ENCODE measurements around the gene PRKAR1A.
A peak's percentile ranks its signal among the peaks of the same experiment; 100 is the strongest.
"Not testable (repeated sequence)": the region's sequence is repeated elsewhere in the genome, so short reads cannot be mapped to it uniquely, and the experiment has no call there.

The PRKAR1A gene

GRCh38 chr17:68512247-68512959 is at the start of gene PRKAR1A:
Gene PRKAR1A, plus strand, starts transcription at chr17:68512430. Its CDS starts 2,970 bp downstream, at chr17:68515400.
- DNase-seq = peak; percentile 91

GRCh38 chr17:68463211-68464019 is 48.8 kb upstream of the PRKAR1A start:
- no peak for DNase-seq

GRCh38 chr17:68468334-68468733 is 43.9 kb upstream of the PRKAR1A start:
- no peak for DNase-seq

GRCh38 chr17:68468788-68469187 is 43.4 kb upstream of the PRKAR1A start:
- no peak for DNase-seq

GRCh38 chr17:68470961-68471360 is 41.3 kb upstream of the PRKAR1A start:
- no peak for DNase-seq

- DNase-seq = no peak
Observed at GRCh38 chr17:68480885-68481284, 31.3 kb upstream of the PRKAR1A start.

- DNase-seq = no peak
Observed at GRCh38 chr17:68482576-68483041, 29.6 kb upstream of the PRKAR1A start.

GRCh38 chr17:68484458-68484857 is 27.8 kb upstream of the PRKAR1A start:
- DNase-seq = no peak

- DNase-seq = no peak
Observed at GRCh38 chr17:68489919-68490318, 22.3 kb upstream of the PRKAR1A start.

- DNase-seq = no peak
Observed at GRCh38 chr17:68491381-68492231, 20.6 kb upstream of the PRKAR1A start.

GRCh38 chr17:68492394-68493054 is 19.7 kb upstream of the PRKAR1A start:
- not testable (repeated sequence) for DNase-seq

- DNase-seq = no peak
Observed at GRCh38 chr17:68495081-68495480, 17.1 kb upstream of the PRKAR1A start.

- no peak for DNase-seq
Observed at GRCh38 chr17:68497885-68498319, 14.3 kb upstream of the PRKAR1A start.

GRCh38 chr17:68498479-68499326 is 13.5 kb upstream of the PRKAR1A start:
- DNase-seq = no peak

- DNase-seq = no peak
Observed at GRCh38 chr17:68499587-68499986, 12.6 kb upstream of the PRKAR1A start.

- DNase-seq = no peak
Observed at GRCh38 chr17:68501074-68501473, 11.2 kb upstream of the PRKAR1A start.

GRCh38 chr17:68505951-68506350 is 6.3 kb upstream of the PRKAR1A start:
- no peak for DNase-seq

GRCh38 chr17:68507576-68507975 is 4.7 kb upstream of the PRKAR1A start:
- DNase-seq = no peak

- DNase-seq = no peak
Observed at GRCh38 chr17:68509141-68510057, 2.8 kb upstream of the PRKAR1A start.

- DNase-seq = no peak
Observed at GRCh38 chr17:68511254-68511670, 968 bp upstream of the PRKAR1A start.

Data from activated naive CD4-positive, alpha-beta T cell treated with Interleukin-2 at 50 U/mL for 16 hours (primary cell).